Measurements from ENCODE around the gene DLL1. TPM values are rescaled to one million over a fixed set of nuclear protein-coding genes. Genes with fewer than 3 reads are reported as not detected.

DLL1 gene
- total RNA-seq, 1 experiment from 2014 or later, result 2.8 TPM

DNA sequence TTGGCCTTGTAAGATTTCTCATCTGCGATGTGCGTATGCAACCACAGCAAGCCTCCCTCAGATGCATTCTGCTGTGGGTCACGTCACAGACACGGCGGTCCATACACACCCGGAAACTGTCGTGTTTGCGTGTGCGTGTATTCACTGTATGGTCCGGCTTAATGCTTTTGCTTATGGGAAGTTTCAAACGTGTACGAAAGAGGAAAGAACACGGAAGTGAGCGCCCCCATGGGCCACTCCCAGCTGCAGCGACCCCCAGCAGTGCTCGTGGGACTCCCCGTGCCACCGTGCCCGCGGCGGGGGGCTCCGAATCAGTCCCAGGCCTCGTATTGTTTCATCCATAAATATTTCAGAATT lies 10.2 kb downstream of the DLL1 start:
- no CpG with 5 or more reads among the region's 23 CpGs for WGBS (ENCODE audit: extremely low coverage, insufficient read length, low lambda C conversion rate)
- Histone ChIP-seq H3K14ac (ENCODE audit: insufficient read depth, low read length) (no peak overlapping the region; the same call in 1 of the 2 replicates), H3K56ac (ENCODE audit: insufficient read length, low read depth, low read length) (no peak overlapping the region), H3K27me3 (ENCODE audit: insufficient read depth, low read length) (no peaks in the 10 kb centered on the region), H3K27ac (ENCODE audit: insufficient read length, low read depth, low read length) (no peak overlapping the region), H3K4me1 (ENCODE audit: insufficient read depth, low read length) (peaks cover 3% of the 10 kb centered on the region; the same call in 1 of the 2 replicates), H3K18ac (ENCODE audit: insufficient read length, low read depth, low read length) (no peak overlapping the region), H3K9ac (ENCODE audit: extremely low read depth, insufficient read length, low read length) (no peak overlapping the region), H4K8ac (replicated peaks; ENCODE audit: insufficient read length, low read depth, low read length) (no peak overlapping the region), H4K91ac (ENCODE audit: insufficient read length, low read depth, low read length) (no peak overlapping the region), H3T11ph (ENCODE audit: low read length) (no peak overlapping the region), H2AFZ (ENCODE audit: low read length) (no peak overlapping the region), H3K9me3 (ENCODE audit: control insufficient read depth, low read depth, low read length) (no peaks in the 10 kb centered on the region), H3K4me2 (ENCODE audit: insufficient read depth, insufficient read length, low read length) (no peak overlapping the region), H4K20me1 (ENCODE audit: control insufficient read depth, insufficient read depth, insufficient read length) (no peaks in the 10 kb centered on the region), H2BK12ac (ENCODE audit: insufficient read length, low read depth, low read length) (no peak overlapping the region), H4K5ac (ENCODE audit: insufficient read length, low read depth, low read length) (no peak overlapping the region), H2BK20ac (ENCODE audit: low read depth, low read length, poor library complexity, severe bottlenecking) (no peak overlapping the region), H2BK5ac (ENCODE audit: insufficient read length, low read length) (no peak overlapping the region), H3K79me1 (ENCODE audit: insufficient read depth, low read depth, low read length, poor library complexity, severe bottlenecking) (no peaks in the 10 kb centered on the region), H3K23me2 (ENCODE audit: insufficient read length, low read depth, low read length, poor library complexity, severe bottlenecking) (no peaks in the 10 kb centered on the region), H3K79me2 (ENCODE audit: insufficient read depth, low read length) (no peaks in the 10 kb centered on the region), H2BK15ac (ENCODE audit: low read depth, low read length) (no peak overlapping the region), H3K23ac (ENCODE audit: insufficient read length, low read depth, low read length) (no peak overlapping the region), H2AK5ac (ENCODE audit: insufficient read length, low read length) (no peak overlapping the region), H2BK120ac (ENCODE audit: low read depth, low read length, poor library complexity, severe bottlenecking) (no peak overlapping the region), H3K4ac (ENCODE audit: low read depth, low read length) (no peak overlapping the region)
- TF ChIP-seq, protein P1, sequence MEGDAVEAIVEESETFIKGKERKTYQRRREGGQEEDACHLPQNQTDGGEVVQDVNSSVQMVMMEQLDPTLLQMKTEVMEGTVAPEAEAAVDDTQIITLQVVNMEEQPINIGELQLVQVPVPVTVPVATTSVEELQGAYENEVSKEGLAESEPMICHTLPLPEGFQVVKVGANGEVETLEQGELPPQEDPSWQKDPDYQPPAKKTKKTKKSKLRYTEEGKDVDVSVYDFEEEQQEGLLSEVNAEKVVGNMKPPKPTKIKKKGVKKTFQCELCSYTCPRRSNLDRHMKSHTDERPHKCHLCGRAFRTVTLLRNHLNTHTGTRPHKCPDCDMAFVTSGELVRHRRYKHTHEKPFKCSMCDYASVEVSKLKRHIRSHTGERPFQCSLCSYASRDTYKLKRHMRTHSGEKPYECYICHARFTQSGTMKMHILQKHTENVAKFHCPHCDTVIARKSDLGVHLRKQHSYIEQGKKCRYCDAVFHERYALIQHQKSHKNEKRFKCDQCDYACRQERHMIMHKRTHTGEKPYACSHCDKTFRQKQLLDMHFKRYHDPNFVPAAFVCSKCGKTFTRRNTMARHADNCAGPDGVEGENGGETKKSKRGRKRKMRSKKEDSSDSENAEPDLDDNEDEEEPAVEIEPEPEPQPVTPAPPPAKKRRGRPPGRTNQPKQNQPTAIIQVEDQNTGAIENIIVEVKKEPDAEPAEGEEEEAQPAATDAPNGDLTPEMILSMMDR (conservative IDR thresholded peaks at IDR 0.05), result no peak
- no peak overlapping the region for H3K4me3 Mint-ChIP-seq
- peaks cover 45% of the 10 kb centered on the region for H3K27me3 Mint-ChIP-seq (ENCODE audit: low read depth)
- H3K9me3 Mint-ChIP-seq, result no peaks in the 10 kb centered on the region
- peaks cover 5 to 23% of the 10 kb centered on the region in 2 experiments; a peak in 3 of 4 replicates for H3K4me1 Mint-ChIP-seq
- DNase-seq, result no peak
- H3K36me3 Mint-ChIP-seq (ENCODE audit: insufficient read depth in 1 of 3, low read depth in 3 of 3), result peaks cover 0 to 20% (median 14%) of the 10 kb centered on the region in 3 experiments; a peak in 5 of 7 replicates
- no peak overlapping the region for H3K27ac Mint-ChIP-seq
